Measurements from ENCODE around the gene CAMTA1.

Gene CAMTA1

GRCh38 chr1:7174980-7175906, 390.0 kb downstream of the CAMTA1 start:
- Histone ChIP-seq H3K4me1 (ENCODE audit: control insufficient read depth, low read depth, low read length) (peaks cover 5% of the 10 kb centered on the region), H3K36me3 (ENCODE audit: control insufficient read depth, low read depth, low read length) (no peaks in the 10 kb centered on the region), H3K27ac (ENCODE audit: low read length) (no peak overlapping the region), H3K9ac (ENCODE audit: low read length) (no peak overlapping the region), H3K27me3 (ENCODE audit: control insufficient read depth, insufficient read depth, low read length) (no peaks in the 10 kb centered on the region), H3K9me3 (ENCODE audit: control insufficient read depth, low read depth, low read length) (no peaks in the 10 kb centered on the region), H3K4me3 (ENCODE audit: low read length) (no peak overlapping the region)

- no peaks in the 10 kb centered on the region for H3K9me3 ChIP-seq (ENCODE audit: control insufficient read depth, low read depth, low read length)
- no peak overlapping the region for H3K27ac ChIP-seq (ENCODE audit: low read length)
- H3K9ac ChIP-seq (ENCODE audit: low read length): no peak overlapping the region
- H3K27me3 ChIP-seq (ENCODE audit: control insufficient read depth, insufficient read depth, low read length): no peaks in the 10 kb centered on the region
- no peak overlapping the region for H3K4me3 ChIP-seq (ENCODE audit: low read length)
- peaks cover 5% of the 10 kb centered on the region for H3K4me1 ChIP-seq (ENCODE audit: control insufficient read depth, low read depth, low read length)
- H3K36me3 ChIP-seq (ENCODE audit: control insufficient read depth, low read depth, low read length): no peaks in the 10 kb centered on the region
These were observed 391.8 kb downstream of the CAMTA1 start for GRCh38 chr1:7177021-7177420.

GRCh38 chr1:7177438-7178146, 392.3 kb downstream of the CAMTA1 start:
- Histone ChIP-seq H3K36me3 (ENCODE audit: control insufficient read depth, low read depth, low read length) (no peaks in the 10 kb centered on the region), H3K4me3 (ENCODE audit: low read length) (no peak overlapping the region), H3K9ac (ENCODE audit: low read length) (no peak overlapping the region), H3K4me1 (ENCODE audit: control insufficient read depth, low read depth, low read length) (peaks cover 5% of the 10 kb centered on the region), H3K27me3 (ENCODE audit: control insufficient read depth, insufficient read depth, low read length) (no peaks in the 10 kb centered on the region), H3K27ac (ENCODE audit: low read length) (no peak overlapping the region), H3K9me3 (ENCODE audit: control insufficient read depth, low read depth, low read length) (no peaks in the 10 kb centered on the region)

- Histone ChIP-seq H3K36me3 (ENCODE audit: control insufficient read depth, low read depth, low read length) (no peaks in the 10 kb centered on the region), H3K9ac (ENCODE audit: low read length) (no peak overlapping the region), H3K27me3 (ENCODE audit: control insufficient read depth, insufficient read depth, low read length) (no peaks in the 10 kb centered on the region), H3K4me1 (ENCODE audit: control insufficient read depth, low read depth, low read length) (peaks cover 5% of the 10 kb centered on the region), H3K27ac (ENCODE audit: low read length) (no peak overlapping the region), H3K4me3 (ENCODE audit: low read length) (no peak overlapping the region), H3K9me3 (ENCODE audit: control insufficient read depth, low read depth, low read length) (no peaks in the 10 kb centered on the region)
These were observed 393.1 kb downstream of the CAMTA1 start for GRCh38 chr1:7178336-7178735.

DNA sequence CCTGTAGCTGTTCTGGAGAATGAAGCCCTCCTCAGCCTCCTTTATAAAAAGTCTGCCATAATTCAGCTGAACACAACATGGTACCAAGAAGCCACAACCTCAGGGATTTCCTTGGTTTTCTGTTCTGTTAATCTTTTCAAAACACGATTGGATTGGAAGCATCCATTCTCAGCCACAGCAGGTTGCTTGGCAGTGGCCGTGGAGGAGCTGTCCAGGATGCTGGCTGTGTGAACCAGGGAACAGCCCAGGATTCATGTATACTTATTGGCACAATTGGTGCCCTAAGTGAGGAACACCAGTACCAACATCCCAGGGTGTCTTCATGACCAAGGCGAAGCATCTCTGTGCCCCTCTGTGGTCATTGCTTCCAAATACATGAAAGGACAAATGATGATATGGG, 393.5 kb downstream of the CAMTA1 start:
- no peak overlapping the region for H3K4me3 ChIP-seq (ENCODE audit: low read length)
- no peaks in the 10 kb centered on the region for H3K27me3 ChIP-seq (ENCODE audit: control insufficient read depth, insufficient read depth, low read length)
- no peaks in the 10 kb centered on the region for H3K36me3 ChIP-seq (ENCODE audit: control insufficient read depth, low read depth, low read length)
- peaks cover 5% of the 10 kb centered on the region for H3K4me1 ChIP-seq (ENCODE audit: control insufficient read depth, low read depth, low read length)
- no peak overlapping the region for H3K27ac ChIP-seq (ENCODE audit: low read length)
- no peak overlapping the region for H3K9ac ChIP-seq (ENCODE audit: low read length)
- no peaks in the 10 kb centered on the region for H3K9me3 ChIP-seq (ENCODE audit: control insufficient read depth, low read depth, low read length)

DNA sequence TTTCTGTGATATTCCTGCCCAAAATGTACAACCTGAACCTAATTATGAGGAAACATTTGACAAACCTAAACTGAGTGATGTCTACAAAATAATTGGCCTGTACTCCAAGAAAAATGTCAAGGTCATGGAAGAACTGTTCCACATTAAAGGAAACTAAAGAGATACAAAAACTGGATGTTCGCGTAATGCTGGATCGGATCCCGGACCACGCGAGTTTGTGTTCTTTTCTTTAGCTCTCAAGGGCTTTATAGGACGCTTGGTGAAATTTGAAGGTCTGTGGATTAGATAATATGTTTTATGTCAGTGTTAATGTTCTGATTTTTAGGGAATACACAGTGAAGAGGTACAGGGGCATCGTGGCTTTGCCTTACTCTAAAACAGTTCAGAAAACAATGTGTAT, 400.5 kb downstream of the CAMTA1 start:
- no peak overlapping the region for H3K9ac ChIP-seq (ENCODE audit: low read length)
- no peak overlapping the region for H3K27ac ChIP-seq (ENCODE audit: low read length)
- no peaks in the 10 kb centered on the region for H3K36me3 ChIP-seq (ENCODE audit: control insufficient read depth, low read depth, low read length)
- no peaks in the 10 kb centered on the region for H3K27me3 ChIP-seq (ENCODE audit: control insufficient read depth, insufficient read depth, low read length)
- no peak overlapping the region for H3K4me3 ChIP-seq (ENCODE audit: low read length)
- no peaks in the 10 kb centered on the region for H3K9me3 ChIP-seq (ENCODE audit: control insufficient read depth, low read depth, low read length)
- H3K4me1 ChIP-seq (ENCODE audit: control insufficient read depth, low read depth, low read length): no peaks in the 10 kb centered on the region

DNA sequence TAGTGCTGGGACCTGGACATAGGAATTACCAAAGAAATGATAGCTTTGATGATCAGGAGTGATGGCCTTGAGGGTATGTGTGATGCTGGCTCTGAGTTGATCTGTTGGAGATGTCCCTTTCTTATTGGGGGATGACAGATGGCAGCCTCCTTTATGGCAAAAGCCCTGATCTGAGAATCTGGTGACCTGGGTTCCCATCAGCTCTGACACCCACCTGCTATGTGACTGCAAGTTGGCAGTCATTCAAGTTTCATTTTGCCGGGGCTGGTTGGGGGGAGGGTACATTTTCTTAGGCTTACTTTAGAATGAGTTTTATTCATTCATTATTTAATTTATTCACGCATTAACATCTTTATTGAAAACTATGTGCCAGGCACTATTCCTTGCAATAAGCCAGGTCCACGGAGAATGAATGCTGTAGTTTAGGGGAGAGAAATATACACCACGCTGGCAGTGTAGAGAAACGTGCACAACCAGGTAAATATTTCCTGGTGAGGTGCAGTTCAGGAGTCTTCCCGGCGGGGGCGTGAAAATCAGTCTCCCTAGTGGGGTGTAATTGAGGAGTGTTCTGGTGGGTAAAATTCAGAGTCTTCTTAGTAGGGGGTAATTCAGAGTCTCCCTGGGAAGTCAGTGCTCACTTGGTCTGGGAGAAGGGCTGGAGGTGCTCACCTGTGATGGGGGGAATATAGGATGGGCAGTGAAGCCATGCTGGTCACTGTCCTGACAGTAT, 401.3 kb downstream of the CAMTA1 start:
- Histone ChIP-seq H3K27me3 (ENCODE audit: control insufficient read depth, insufficient read depth, low read length) (no peaks in the 10 kb centered on the region), H3K9me3 (ENCODE audit: control insufficient read depth, low read depth, low read length) (no peaks in the 10 kb centered on the region), H3K4me3 (ENCODE audit: low read length) (no peak overlapping the region), H3K27ac (ENCODE audit: low read length) (no peak overlapping the region), H3K4me1 (ENCODE audit: control insufficient read depth, low read depth, low read length) (no peaks in the 10 kb centered on the region), H3K36me3 (ENCODE audit: control insufficient read depth, low read depth, low read length) (no peaks in the 10 kb centered on the region), H3K9ac (ENCODE audit: low read length) (no peak overlapping the region)

DNA sequence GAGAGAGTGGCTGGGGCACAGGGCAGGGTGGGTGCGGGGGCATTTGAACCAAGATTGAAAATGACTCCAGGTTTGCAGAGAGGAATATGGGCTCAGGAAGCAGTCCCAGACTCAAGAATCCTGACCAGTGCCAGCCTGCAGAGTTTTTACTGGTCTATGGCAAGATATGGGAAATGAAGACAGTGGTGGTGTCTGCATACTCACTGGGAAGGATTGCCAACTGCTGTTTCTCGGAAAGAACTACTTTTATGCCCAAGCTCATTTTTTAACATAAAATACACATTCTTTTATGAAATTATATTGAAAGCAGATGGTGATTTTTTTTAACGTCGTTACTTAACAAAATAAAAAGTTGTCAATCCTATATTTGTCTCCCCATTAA, 401.8 kb downstream of the CAMTA1 start:
- H3K36me3 ChIP-seq (ENCODE audit: control insufficient read depth, low read depth, low read length): no peaks in the 10 kb centered on the region
- no peak overlapping the region for H3K27ac ChIP-seq (ENCODE audit: low read length)
- H3K9me3 ChIP-seq (ENCODE audit: control insufficient read depth, low read depth, low read length): no peaks in the 10 kb centered on the region
- no peaks in the 10 kb centered on the region for H3K4me1 ChIP-seq (ENCODE audit: control insufficient read depth, low read depth, low read length)
- H3K27me3 ChIP-seq (ENCODE audit: control insufficient read depth, insufficient read depth, low read length): no peaks in the 10 kb centered on the region
- no peak overlapping the region for H3K4me3 ChIP-seq (ENCODE audit: low read length)
- no peak overlapping the region for H3K9ac ChIP-seq (ENCODE audit: low read length)

DNA sequence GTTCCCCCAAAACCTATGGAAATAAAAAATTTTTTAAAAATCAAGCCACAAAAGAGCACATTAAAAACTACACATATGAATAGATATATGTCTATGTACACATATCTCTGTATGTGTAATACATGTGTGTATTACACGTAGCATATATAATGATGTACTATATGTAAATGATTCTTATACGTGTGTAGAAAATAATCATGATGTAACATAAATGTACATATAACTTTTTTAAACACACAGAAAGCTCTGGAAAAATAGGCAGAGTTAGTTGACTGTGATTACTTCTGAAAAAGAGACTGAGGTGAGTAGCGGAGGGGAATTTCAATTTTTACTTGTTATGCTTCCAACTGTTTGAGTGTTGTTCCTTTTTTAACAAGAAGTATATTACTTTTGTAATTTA, 405.0 kb downstream of the CAMTA1 start:
- H3K27ac ChIP-seq (ENCODE audit: low read length): no peak overlapping the region
- H3K36me3 ChIP-seq (ENCODE audit: control insufficient read depth, low read depth, low read length): no peaks in the 10 kb centered on the region
- H3K9ac ChIP-seq (ENCODE audit: low read length): no peak overlapping the region
- H3K9me3 ChIP-seq (ENCODE audit: control insufficient read depth, low read depth, low read length): no peaks in the 10 kb centered on the region
- H3K27me3 ChIP-seq (ENCODE audit: control insufficient read depth, insufficient read depth, low read length): no peaks in the 10 kb centered on the region
- H3K4me3 ChIP-seq (ENCODE audit: low read length): no peak overlapping the region
- no peaks in the 10 kb centered on the region for H3K4me1 ChIP-seq (ENCODE audit: control insufficient read depth, low read depth, low read length)

DNA sequence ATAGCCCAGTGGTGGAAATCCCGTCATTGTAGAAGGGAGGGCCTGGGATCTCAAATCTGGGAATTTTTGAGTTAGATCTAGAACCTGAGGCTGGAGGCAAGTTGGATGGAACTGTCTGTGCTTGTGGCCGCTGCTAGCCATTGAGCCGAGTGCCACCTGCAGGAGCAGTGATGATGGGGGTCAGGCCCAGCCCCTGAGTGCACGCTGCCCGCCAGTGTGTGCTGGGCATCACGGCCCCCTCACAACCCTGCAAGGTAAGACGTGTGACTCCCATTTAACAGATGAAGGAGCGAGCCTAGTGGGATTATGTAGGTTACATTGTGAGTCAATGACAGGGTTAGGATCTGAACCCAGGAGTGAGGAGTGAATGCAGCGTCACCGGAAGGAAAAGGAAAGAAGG, 407.2 kb downstream of the CAMTA1 start:
- no peak overlapping the region for H3K9ac ChIP-seq (ENCODE audit: low read length)
- no peaks in the 10 kb centered on the region for H3K4me1 ChIP-seq (ENCODE audit: control insufficient read depth, low read depth, low read length)
- no peaks in the 10 kb centered on the region for H3K36me3 ChIP-seq (ENCODE audit: control insufficient read depth, low read depth, low read length)
- H3K27ac ChIP-seq (ENCODE audit: low read length): no peak overlapping the region
- no peaks in the 10 kb centered on the region for H3K9me3 ChIP-seq (ENCODE audit: control insufficient read depth, low read depth, low read length)
- H3K27me3 ChIP-seq (ENCODE audit: control insufficient read depth, insufficient read depth, low read length): no peaks in the 10 kb centered on the region
- H3K4me3 ChIP-seq (ENCODE audit: low read length): no peak overlapping the region

DNA sequence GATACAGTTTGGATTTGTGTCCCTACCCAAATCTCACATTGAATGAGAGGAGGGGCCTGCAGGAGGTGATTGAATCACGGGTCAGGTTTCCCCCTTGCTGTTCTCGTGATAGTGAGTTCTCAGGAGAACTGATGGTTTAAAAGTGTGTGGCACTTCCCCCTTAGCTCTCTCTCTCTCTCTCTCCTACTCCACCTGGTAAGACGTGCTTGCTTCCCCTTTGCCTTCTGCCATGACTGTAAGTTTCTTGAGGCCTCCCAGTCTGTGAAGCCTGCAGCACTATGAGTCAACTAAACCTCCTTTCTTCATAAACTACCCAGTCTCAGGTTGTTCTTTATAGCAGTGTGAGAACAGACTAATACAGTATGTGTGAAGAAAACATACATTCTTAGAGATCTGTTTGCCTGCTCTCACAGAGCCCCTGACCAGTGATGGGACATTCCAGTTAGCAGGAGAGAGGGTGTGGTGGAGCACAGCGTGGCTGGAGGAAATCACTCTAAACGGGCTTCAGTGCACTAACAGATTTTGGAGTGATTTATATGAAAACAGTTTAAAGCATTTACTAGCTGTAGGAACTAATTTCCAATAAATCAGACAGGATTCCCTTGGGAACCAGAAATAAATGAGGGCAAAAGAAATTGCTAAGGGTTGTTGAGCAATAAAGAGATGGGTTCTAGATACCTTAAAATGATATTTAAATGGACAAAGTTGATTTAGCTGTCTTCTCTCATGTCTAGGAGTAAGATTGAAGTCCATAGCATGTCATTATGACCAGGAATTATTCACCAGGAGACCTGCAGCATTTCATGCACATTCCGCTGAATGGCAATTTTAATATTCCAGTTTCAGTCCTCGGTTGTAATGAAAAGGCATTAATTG, 411.0 kb downstream of the CAMTA1 start:
- H3K4me1 ChIP-seq (ENCODE audit: control insufficient read depth, low read depth, low read length): peaks cover 3% of the 10 kb centered on the region
- H3K36me3 ChIP-seq (ENCODE audit: control insufficient read depth, low read depth, low read length): no peaks in the 10 kb centered on the region
- H3K4me3 ChIP-seq (ENCODE audit: low read length): no peak overlapping the region
- no peak overlapping the region for H3K9ac ChIP-seq (ENCODE audit: low read length)
- no peaks in the 10 kb centered on the region for H3K9me3 ChIP-seq (ENCODE audit: control insufficient read depth, low read depth, low read length)
- H3K27ac ChIP-seq (ENCODE audit: low read length): no peak overlapping the region
- H3K27me3 ChIP-seq (ENCODE audit: control insufficient read depth, insufficient read depth, low read length): no peaks in the 10 kb centered on the region
